SK-N-SH (cell line): ENCODE measurements around the gene CD59. TPM values are rescaled to one million over a fixed set of nuclear protein-coding genes. Genes with fewer than 3 reads are reported as not detected.

Experiments used
- CTCF ChIA-PET: fragments of 300-600, 350-600 bp; formaldehyde crosslinking; extraction: SDS; loops from one replicate; lab custom pipeline; 2021; lab: Yijun Ruan, JAX
- POLR2A ChIA-PET: fragments of 350-600 bp; sonication (Branson Sonifier 250); formaldehyde crosslinking; extraction: SDS; loops from one replicate; lab custom pipeline; 2020; ENCODE audit warnings: antibody characterized with exemption, inconsistent platforms; lab: Yijun Ruan, JAX
- DNase-seq: peaks from one replicate; pipeline ENCODE4 v3.0.0; 2012
- H2AFZ ChIP-seq: fragments of 200-600 bp; sonication (generic); 2 replicates; pipeline ENCODE4 v1.8.1; 2016; ENCODE audit warnings: antibody characterized with exemption, mild to moderate bottlenecking, low read depth
- H3F3A ChIP-seq: fragments of 200-600 bp; sonication (generic); replicated peaks from 2 replicates; pipeline ENCODE3; 2016; ENCODE audit warnings: antibody characterized with exemption, mild to moderate bottlenecking; ENCODE audit not compliant: insufficient read depth
- H3K27ac ChIP-seq, 2 experiments: fragments of 200-500 bp in 1 of 2; fragments of 200-600 bp in 1 of 2; sonication (Bioruptor generic) in 1 of 2; sonication (generic), shearing (Covaris generic) in 1 of 2; 2 replicates each; pipeline versions ENCODE4 v1.5.1 to v1.6.1; 2014 to 2016; ENCODE audit warnings: low read depth in 2 of 2, inconsistent platforms in 1 of 2, low read length in 1 of 2, mild to moderate bottlenecking in 1 of 2, mixed read lengths in 1 of 2
- H3K27me3 ChIP-seq: fragments of 200-600 bp; sonication (generic), shearing (Covaris generic); 2 replicates; pipeline ENCODE4 v1.6.1; 2016; ENCODE audit warnings: mixed run types; ENCODE audit not compliant: insufficient read depth
- H3K36me3 ChIP-seq, 2 experiments: fragments of 200-500 bp in 1 of 2; fragments of 200-600 bp in 1 of 2; sonication (Bioruptor generic) in 1 of 2; sonication (generic) in 1 of 2; replicated peaks in 1 of 2; 2 replicates each; pipeline versions ENCODE3 to v1.5.1; 2014 to 2016; ENCODE audit warnings: low read length in 1 of 2, mild to moderate bottlenecking in 1 of 2; ENCODE audit not compliant: insufficient read depth in 2 of 2, control insufficient read depth in 1 of 2
- H3K4me1 ChIP-seq, 2 experiments: fragments of 200-500 bp in 1 of 2; fragments of 200-600 bp in 1 of 2; sonication (Bioruptor generic) in 1 of 2; sonication (generic), shearing (Covaris generic) in 1 of 2; 2 replicates each; pipeline versions ENCODE4 v1.5.1 to v1.6.1; 2014 to 2016; ENCODE audit warnings: low read depth in 1 of 2, low read length in 1 of 2, mixed run types in 1 of 2; ENCODE audit not compliant: insufficient read depth in 2 of 2, control insufficient read depth in 1 of 2
- H3K4me2 ChIP-seq: fragments of 200-600 bp; sonication (generic), shearing (Covaris generic); 2 replicates; pipeline ENCODE4 v1.6.1; 2017; ENCODE audit warnings: mixed run types
- H3K4me3 ChIP-seq, 2 experiments: fragments of 200-500 bp in 1 of 2; fragments of 200-600 bp in 1 of 2; sonication (Bioruptor generic) in 1 of 2; sonication (generic), shearing (Covaris generic) in 1 of 2; 2 replicates each; pipeline versions ENCODE4 v1.5.1 to v1.8.1; 2014 to 2016; ENCODE audit warnings: low read depth in 2 of 2, inconsistent platforms in 1 of 2, low read length in 1 of 2, mild to moderate bottlenecking in 1 of 2, mixed read lengths in 1 of 2, moderate library complexity in 1 of 2
- H3K79me2 ChIP-seq: fragments of 200-600 bp; sonication (generic); 2 replicates; pipeline ENCODE4 v1.8.1; 2017; ENCODE audit warnings: mild to moderate bottlenecking; ENCODE audit not compliant: insufficient read depth
- H3K9ac ChIP-seq: fragments of 200-600 bp; sonication (generic); 2 replicates; pipeline ENCODE4 v1.6.1; 2017; ENCODE audit warnings: mixed run types
- H3K9me2 ChIP-seq: fragments of 200-600 bp; sonication (generic); 2 replicates; pipeline ENCODE4 v1.6.1; 2017; ENCODE audit warnings: mixed run types
- H3K9me3 ChIP-seq: fragments of 200-600 bp; sonication (generic); 2 replicates; pipeline ENCODE4 v1.6.1; 2017; ENCODE audit warnings: mixed run types, mild to moderate bottlenecking, moderate library complexity
- H4K20me1 ChIP-seq: fragments of 200-600 bp; sonication (generic); 2 replicates; pipeline ENCODE4 v1.6.1; 2017; ENCODE audit warnings: mild to moderate bottlenecking, mixed run types; ENCODE audit not compliant: insufficient read depth
- CHD2 ChIP-seq: fragments of 150-350 bp; IDR thresholded peaks from 2 replicates; pipeline ENCODE4 v1.6.1; 2018; ENCODE audit warnings: low read length; ENCODE audit not compliant: partially characterized antibody
- CTCF ChIP-seq: fragments of 200-600 bp; sonication (generic); IDR thresholded peaks from 2 replicates; pipeline ENCODE4 v1.6.1; 2017; ENCODE audit warnings: antibody characterized with exemption, mild to moderate bottlenecking, moderate library complexity
- EP300 ChIP-seq, 2 experiments: IDR thresholded peaks; 2 replicates each; pipeline versions ENCODE4 v1.4.0 to v1.6.1; 2012; ENCODE audit warnings: borderline replicate concordance in 1 of 2, low read depth in 1 of 2, low read length in 1 of 2
- EZH2phosphoT487 ChIP-seq: fragments of 200-600 bp; sonication (generic); IDR thresholded peaks from 2 replicates; pipeline ENCODE4 v1.6.1; 2017; ENCODE audit warnings: low read depth, mixed run types, mild to moderate bottlenecking, antibody characterized with exemption, moderate library complexity, borderline replicate concordance
- IRF3 ChIP-seq: fragments of 150-350 bp; IDR thresholded peaks from 2 replicates; pipeline ENCODE4 v1.6.1; 2016; ENCODE audit warnings: mild to moderate bottlenecking, low read depth, low read length
- JUND ChIP-seq: IDR thresholded peaks from 2 replicates; pipeline ENCODE4 v1.4.0; 2012
- MXI1 ChIP-seq: IDR thresholded peaks from 2 replicates; pipeline ENCODE4 v1.6.1; 2012; ENCODE audit warnings: mild to moderate bottlenecking, low read depth, low read length, improper control_type of control experiment
- NRF1 ChIP-seq: IDR thresholded peaks from 2 replicates; pipeline ENCODE4 v1.6.1; 2012; ENCODE audit warnings: low read depth, mild to moderate bottlenecking, low read length
- RCOR1 ChIP-seq: fragments of 150-350 bp; IDR thresholded peaks from 2 replicates; pipeline ENCODE4 v1.6.1; 2017; ENCODE audit warnings: antibody characterized with exemption, low read length
- RFX5 ChIP-seq: IDR thresholded peaks from 2 replicates; pipeline ENCODE4 v1.6.1; 2012; ENCODE audit warnings: mild to moderate bottlenecking, improper control_type of control experiment, low read length
- SIN3A ChIP-seq: IDR thresholded peaks from 2 replicates; pipeline ENCODE4 v1.6.1; 2012; ENCODE audit warnings: low read depth, mild to moderate bottlenecking, low read length, moderate library complexity, borderline replicate concordance
- TAF1 ChIP-seq: IDR thresholded peaks from 2 replicates; pipeline ENCODE4 v1.6.1; 2012; ENCODE audit warnings: low read depth, mild to moderate bottlenecking, low read length, moderate library complexity, borderline replicate concordance
- USF2 ChIP-seq: fragments of 150-350 bp; IDR thresholded peaks from 2 replicates; pipeline ENCODE4 v1.6.1; 2017; ENCODE audit warnings: antibody characterized with exemption, low read length, low read depth, borderline replicate concordance
- YY1 ChIP-seq: IDR thresholded peaks from 2 replicates; pipeline ENCODE4 v1.4.0; 2012; ENCODE audit warnings: low read depth, mild to moderate bottlenecking
- WGBS: methylation state at CpG from one replicate; pipeline ENCODE4 v1.1.6; 2017; ENCODE audit warnings: low lambda C conversion rate; 5-methylcytosine and 5-hydroxymethylcytosine counted together
- polyA plus RNA-seq, 3 experiments: library from polyadenylated mRNA; depleted of rRNA; stranded (reverse); fragments of >200 nt; gene quantifications; 2 replicates each; pipeline ENCODE4 v1.2.3, GENCODE V29; 2012

The CD59 gene
- polyA plus RNA-seq, 1 of the 3 experiments (the other 2 are of a cell fraction): 616 TPM

GRCh38 chr11:33657757-33658156, 78.5 kb downstream of the CD59 start:
- POLR2A ChIA-PET: no interaction called here
- no peak for TF ChIP-seq RCOR1
- TF ChIP-seq SIN3A: no peak
- TF ChIP-seq EZH2phosphoT487: no peak
- Histone ChIP-seq H2AFZ (no peak overlapping the region), H4K20me1 (no peaks in the 10 kb centered on the region), H3K36me3 (peaks cover 25 to 42% of the 10 kb centered on the region in 2 experiments), H3K9me3 (no peaks in the 10 kb centered on the region), H3K4me2 (no peak overlapping the region), H3K4me1 (no peaks in the 10 kb centered on the region), H3K4me3 (no peak overlapping the region), H3F3A (peaks cover 3% of the 10 kb centered on the region), H3K27ac (no peak overlapping the region), H3K27me3 (no peaks in the 10 kb centered on the region), H3K79me2 (no peaks in the 10 kb centered on the region), H3K9ac (no peak overlapping the region), H3K9me2 (no peaks in the 10 kb centered on the region)
- WGBS: 100% methylated on average over 3 of the region's 3 CpGs
- CTCF ChIA-PET: interaction anchor here (1.4 kb wide), 1 partner anchor 294 kb away, joined by 4 read pairs; no protein-coding TSS in a partner anchor
- no peak for DNase-seq

- 94% methylated on average over 6 of the region's 7 CpGs for WGBS
- H3K27me3 ChIP-seq: no peaks in the 10 kb centered on the region
- peaks cover 3% of the 10 kb centered on the region for H3F3A ChIP-seq
- H3K9me2 ChIP-seq: no peaks in the 10 kb centered on the region
- TF ChIP-seq YY1 (no peak), CHD2 (no peak), MXI1 (no peak), RFX5 (no peak), JUND (no peak), TAF1 (no peak), EP300 (IDR thresholded peaks at IDR 0.05; ENCODE audit: borderline replicate concordance in 1 of 2, low read depth in 1 of 2, low read length in 1 of 2) (no peak), CTCF (no peak), SIN3A (no peak), USF2 (no peak), IRF3 (no peak), NRF1 (no peak)
- no peak overlapping the region for H3K9ac ChIP-seq
- no peak overlapping the region for H3K27ac ChIP-seq
- H3K4me1 ChIP-seq: 0 out of 4 replicates have a peak, but pooled peaks cover 0 to 3% of the 10 kb centered on the region in 2 experiments
- H3K79me2 ChIP-seq: no peaks in the 10 kb centered on the region
- no peak overlapping the region for H2AFZ ChIP-seq
- no peak overlapping the region for H3K4me3 ChIP-seq
- H3K9me3 ChIP-seq: no peaks in the 10 kb centered on the region
- ChIA-PET CTCF (no interaction called here), POLR2A (no interaction called here)
- H3K4me2 ChIP-seq: no peak overlapping the region
- H4K20me1 ChIP-seq: no peaks in the 10 kb centered on the region
- H3K36me3 ChIP-seq: peaks cover 20 to 32% of the 10 kb centered on the region in 2 experiments
- no peak for DNase-seq
These were observed 79.5 kb downstream of the CD59 start for GRCh38 chr11:33656768-33657167.
